BE2C (cell line): Measurements from ENCODE around the gene PDHB.

Experiments used
- DNase-seq: peaks from one replicate; pipeline ENCODE4 v3.0.0-alpha.2; 2020
- H3K27me3 ChIP-seq: fragments of 250-450 bp; sonication (Bioruptor Pico); 2 replicates; pipeline ENCODE4 v1.5.1; 2020; ENCODE audit warnings: mild to moderate bottlenecking
- H3K36me3 ChIP-seq: fragments of 250-450 bp; sonication (Bioruptor Pico); 2 replicates; pipeline ENCODE4 v1.5.1; 2020; ENCODE audit warnings: mild to moderate bottlenecking
- H3K4me1 ChIP-seq: fragments of 250-450 bp; sonication (Bioruptor Pico); 2 replicates; pipeline ENCODE4 v1.5.1; 2020
- H3K4me3 ChIP-seq: 2 replicates; pipeline ENCODE4 v1.5.1; 2011; ENCODE audit warnings: low read depth, low read length
- H3K9me3 ChIP-seq: fragments of 250-450 bp; sonication (Bioruptor Pico); 2 replicates; pipeline ENCODE4 v1.5.1; 2020
- CTCF ChIP-seq: IDR thresholded peaks from 2 replicates; pipeline ENCODE4 v1.5.1; 2012; ENCODE audit warnings: mild to moderate bottlenecking, low read depth, low read length

The PDHB gene

GRCh38 chr3:58474348-58474911 lies 40.8 kb upstream of the PDHB start:
- no peaks in the 10 kb centered on the region for H3K4me1 ChIP-seq

DNA sequence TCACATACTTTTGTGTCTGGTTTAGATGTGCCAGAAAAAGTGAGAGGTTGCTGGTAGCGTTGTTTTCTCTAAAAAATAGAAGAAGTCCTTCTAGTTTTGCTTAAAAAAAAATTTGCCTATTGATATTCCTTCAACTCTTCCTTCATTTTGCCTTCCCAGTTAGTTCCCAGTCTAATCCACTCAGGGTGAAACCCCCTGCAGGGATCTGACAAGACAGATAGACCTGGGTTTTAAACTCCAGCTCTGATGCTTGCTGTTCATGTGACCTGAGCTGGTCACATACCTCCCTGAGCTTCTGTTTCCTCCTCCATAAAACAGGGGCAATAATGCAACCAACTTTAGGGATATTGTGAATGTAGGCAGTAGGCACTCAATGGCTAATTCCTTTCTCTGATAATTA lies 39.6 kb upstream of the PDHB start:
- no peaks in the 10 kb centered on the region for H3K36me3 ChIP-seq
- H3K4me1 ChIP-seq, result no peaks in the 10 kb centered on the region
- H3K4me3 ChIP-seq, result no peak overlapping the region
- H3K9me3 ChIP-seq, result no peaks in the 10 kb centered on the region
- H3K27me3 ChIP-seq, result no peaks in the 10 kb centered on the region
- TF ChIP-seq CTCF, result no peak
- DNase-seq, result no peak

More at GRCh38 chr3:58474348-58474911, 40.8 kb upstream of the PDHB start:
- Histone ChIP-seq H3K9me3 (no peaks in the 10 kb centered on the region), H3K36me3 (no peaks in the 10 kb centered on the region), H3K4me3 (no peak overlapping the region), H3K27me3 (no peaks in the 10 kb centered on the region)
- no peak for DNase-seq
- TF ChIP-seq CTCF, result no peak

DNA sequence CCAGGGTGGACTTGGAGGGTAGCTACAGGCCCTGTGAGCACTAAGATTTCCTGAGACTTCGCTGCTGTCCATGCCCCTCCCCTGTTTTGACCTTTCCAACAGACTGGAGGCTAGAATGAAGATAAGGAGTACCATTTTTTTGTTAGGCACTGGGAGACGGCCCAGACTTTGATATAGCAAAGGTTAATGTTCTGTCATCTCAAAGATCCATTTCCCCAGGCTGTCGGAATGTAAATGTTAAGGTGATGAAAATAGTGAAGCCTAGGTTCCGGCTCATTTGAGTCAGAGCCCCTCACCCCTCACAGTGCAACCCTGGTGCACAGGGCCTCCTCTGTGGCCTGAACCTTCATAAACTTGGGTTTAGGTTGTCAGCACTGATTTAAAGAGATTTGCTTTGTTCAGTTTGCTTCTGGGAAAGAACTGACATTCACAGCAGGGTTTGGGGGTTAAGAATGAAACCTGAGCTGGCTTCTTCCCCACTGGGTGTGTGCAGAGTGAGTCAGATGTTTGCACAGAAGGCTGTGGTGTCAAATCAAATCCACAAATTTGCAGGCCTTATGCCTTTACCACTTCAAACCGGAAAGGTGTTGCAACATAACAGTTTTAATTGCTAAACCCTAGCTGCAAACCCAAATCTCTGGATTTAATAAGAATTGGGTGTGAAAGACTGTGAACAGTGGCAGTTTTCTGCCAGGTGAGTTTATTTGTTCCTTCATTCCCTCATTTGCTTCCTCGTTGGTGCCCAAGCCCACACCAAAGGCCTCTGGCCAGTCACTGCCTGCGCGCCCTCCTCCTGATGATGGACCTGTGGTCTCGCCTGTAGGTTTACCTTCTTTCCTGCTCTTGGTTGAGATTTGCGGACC lies 37.6 kb upstream of the PDHB start:
- H3K36me3 ChIP-seq, result no peaks in the 10 kb centered on the region
- no peak for DNase-seq
- no peak for TF ChIP-seq CTCF
- H3K4me1 ChIP-seq, result no peaks in the 10 kb centered on the region
- H3K4me3 ChIP-seq, result no peak overlapping the region
- H3K9me3 ChIP-seq, result no peaks in the 10 kb centered on the region
- no peaks in the 10 kb centered on the region for H3K27me3 ChIP-seq

GRCh38 chr3:58470363-58471024 lies 36.9 kb upstream of the PDHB start:
- no peaks in the 10 kb centered on the region for H3K4me1 ChIP-seq
- no peaks in the 10 kb centered on the region for H3K9me3 ChIP-seq
- no peak for TF ChIP-seq CTCF
- DNase-seq, result no peak
- H3K27me3 ChIP-seq, result no peaks in the 10 kb centered on the region
- no peaks in the 10 kb centered on the region for H3K36me3 ChIP-seq
- H3K4me3 ChIP-seq, result no peak overlapping the region

DNA sequence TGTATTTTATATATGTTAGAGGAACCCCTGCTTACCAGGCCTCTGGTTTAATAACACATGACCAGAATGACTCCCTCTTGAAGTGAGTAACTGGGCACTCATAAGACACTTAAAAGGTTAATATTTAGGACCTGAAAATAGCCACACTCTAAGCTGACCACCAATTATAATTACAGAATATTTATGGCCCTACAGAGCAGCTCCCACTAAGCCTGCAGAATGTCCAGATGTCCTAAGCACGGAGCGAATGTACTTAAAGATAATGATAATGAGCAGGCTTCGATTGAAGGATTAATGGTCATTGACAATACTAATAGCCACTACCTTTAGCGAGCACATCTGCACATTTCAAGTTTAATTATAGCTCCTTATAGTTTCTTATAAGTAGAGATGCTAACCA lies 35.5 kb upstream of the PDHB start:
- Histone ChIP-seq H3K4me3 (no peak overlapping the region), H3K4me1 (no peaks in the 10 kb centered on the region), H3K36me3 (no peaks in the 10 kb centered on the region), H3K27me3 (no peaks in the 10 kb centered on the region), H3K9me3 (no peaks in the 10 kb centered on the region)
- TF ChIP-seq CTCF, result no peak
- DNase-seq, result no peak
